Activated CD4-positive, alpha-beta T cell treated with anti-CD3 and anti-CD28 coated beads for 36 hours (primary cell): Measurements from ENCODE around the gene TRIM46. TPM values are rescaled to one million over a fixed set of nuclear protein-coding genes. Genes with fewer than 3 reads are reported as not detected.
"Not testable (repeated sequence)": the region's sequence is repeated elsewhere in the genome, so short reads cannot be mapped to it uniquely, and the experiment has no call there.

Experiments used
- ATAC-seq: fragments of 200-7000 bp; cut with Tn5 transposase; one replicate; pipeline ENCODE4 v1.10.0; 2021; ENCODE audit warnings: mild to moderate bottlenecking, moderate library complexity
- CTCF ChIA-PET: fragments of 350-600 bp; sonication (Branson Sonifier 250); formaldehyde crosslinking; loops from one replicate; lab custom pipeline; 2021; ENCODE audit warnings: antibody characterized with exemption; lab: Charles Lee
- POLR2A ChIA-PET: fragments of 350-600 bp; sonication (Branson Sonifier 250); formaldehyde crosslinking; loops from one replicate; lab custom pipeline; 2021; ENCODE audit warnings: antibody characterized with exemption, inconsistent platforms; lab: Charles Lee
- DNase-seq: peaks from one replicate; pipeline ENCODE4 v3.0.0-alpha.2; 2020
- H3K27ac Mint-ChIP-seq: one replicate; pipeline ENCODE4 v1.8.0; 2021; ENCODE audit warnings: mixed read lengths
- H3K27me3 Mint-ChIP-seq: one replicate; pipeline ENCODE4 v1.8.0; 2021; ENCODE audit warnings: mixed read lengths
- H3K36me3 Mint-ChIP-seq: one replicate; pipeline ENCODE4 v1.8.0; 2021; ENCODE audit warnings: low read depth, mixed read lengths
- H3K4me1 Mint-ChIP-seq: one replicate; pipeline ENCODE4 v1.8.0; 2021; ENCODE audit warnings: mixed read lengths
- H3K4me3 Mint-ChIP-seq: one replicate; pipeline ENCODE4 v1.8.0; 2021; ENCODE audit warnings: mild to moderate bottlenecking, moderate library complexity, mixed read lengths
- H3K9me3 Mint-ChIP-seq: one replicate; pipeline ENCODE4 v1.8.0; 2021; ENCODE audit warnings: low read depth, mixed read lengths
- intact Hi-C, 2 experiments: fragments of 100-400 bp; cut with DNase I in 1 of 2; cut with micrococcal nuclease in 1 of 2; formaldehyde crosslinking; loops; one replicate each; pipeline versions ENCODE4 v1.14.2 to v1.15.1; 2022 to 2024; cut with DNase I, micrococcal nuclease
- total RNA-seq, 2 experiments: library from RNA; stranded (reverse); gene quantifications; one replicate each; pipeline ENCODE4 v1.2.3, GENCODE V29; 2021

The TRIM46 gene
- total RNA-seq, 2 experiments from 2014 or later = 6.3 to 6.9 TPM

GRCh38 chr1:155164625-155165024 is 9.0 kb upstream of the TRIM46 start:
- H3K27ac Mint-ChIP-seq, POLR2A ChIA-PET, intact Hi-C loops, H3K27me3 Mint-ChIP-seq, H3K9me3 Mint-ChIP-seq, DNase-seq, H3K36me3 Mint-ChIP-seq, H3K4me3 Mint-ChIP-seq, ATAC-seq: not testable (repeated sequence)
- CTCF ChIA-PET = interaction anchor here (0.8 to 1.5 kb wide), 3 partner anchors 10 to 79 kb away, joined by 3 to 8 read pairs (median 4); no protein-coding TSS in a partner anchor
- peaks cover 15% of the 10 kb centered on the region for H3K4me1 Mint-ChIP-seq

- Mint-ChIP-seq H3K4me1 (peaks cover 17% of the 10 kb centered on the region), H3K27me3 (no peaks in the 10 kb centered on the region), H3K4me3 (no peak overlapping the region), H3K9me3 (no peaks in the 10 kb centered on the region), H3K27ac (no peak overlapping the region), H3K36me3 (peaks cover 15% of the 10 kb centered on the region)
- ATAC-seq (no peak), DNase-seq (no peak)
- intact Hi-C loops = no loop called here
- ChIA-PET CTCF (interaction anchor here (0.6 to 5.4 kb wide), 12 partner anchors 10 to 259 kb away, joined by 3 to 64 read pairs (median 5); no protein-coding TSS in a partner anchor), POLR2A (no interaction called here)
Measured at GRCh38 chr1:155166051-155166470, 7.6 kb upstream of the TRIM46 start.

GRCh38 chr1:155166471-155167165 is 7.0 kb upstream of the TRIM46 start:
- peak overlapping the region; percentile 21 for H3K4me3 Mint-ChIP-seq
- ATAC-seq = no peak
- ChIA-PET CTCF (interaction anchor here (0.7 to 5.4 kb wide), 14 partner anchors 11 to 260 kb away, joined by 3 to 64 read pairs (median 6); no protein-coding TSS in a partner anchor), POLR2A (interaction anchor here (0.6 to 1.5 kb wide), 2 partner anchors 75 to 82 kb away, joined by 5 to 10 read pairs; no protein-coding TSS in a partner anchor)
- no peak overlapping the region for H3K27ac Mint-ChIP-seq
- peaks cover 19% of the 10 kb centered on the region for H3K4me1 Mint-ChIP-seq
- peaks cover 17% of the 10 kb centered on the region for H3K36me3 Mint-ChIP-seq
- intact Hi-C loops = loop anchor here in 1 of 2 experiments (1.0 kb wide), 1 partner anchor 75 kb away; no protein-coding TSS in a partner anchor
- DNase-seq = no peak
- no peaks in the 10 kb centered on the region for H3K9me3 Mint-ChIP-seq
- H3K27me3 Mint-ChIP-seq = no peaks in the 10 kb centered on the region

- Mint-ChIP-seq H3K4me1 (peaks cover 26% of the 10 kb centered on the region), H3K27me3 (no peaks in the 10 kb centered on the region), H3K36me3 (peaks cover 23% of the 10 kb centered on the region), H3K9me3 (no peaks in the 10 kb centered on the region), H3K4me3 (peak overlapping the region; percentile 21), H3K27ac (peak overlapping the region; percentile 1)
- DNase-seq (peak; percentile 95), ATAC-seq (peak; percentile 88)
- intact Hi-C loops = loop anchor here (1.0 kb wide), 2 partner anchors 76 to 104 kb away; partner anchors contain the start of gene EFNA4 (in 1 of the 2)
- ChIA-PET POLR2A (interaction anchor here (0.6 to 1.5 kb wide), 2 partner anchors 76 to 82 kb away, joined by 5 to 10 read pairs; no protein-coding TSS in a partner anchor), CTCF (interaction anchor here (0.6 to 5.4 kb wide), 24 partner anchors 9 to 1085 kb away, joined by 3 to 64 read pairs (median 5); partner anchors contain the start of genes DPM3, PBXIP1 and SLC50A1)
Measured at GRCh38 chr1:155167166-155168104, 6.2 kb upstream of the TRIM46 start.

- ChIA-PET POLR2A (interaction anchor here (1.5 kb wide), 1 partner anchor 76 kb away, joined by 10 read pairs; no protein-coding TSS in a partner anchor), CTCF (interaction anchor here (0.6 to 5.4 kb wide), 20 partner anchors 9 to 608 kb away, joined by 3 to 64 read pairs (median 6); partner anchors contain the start of genes DPM3, PBXIP1 and SLC50A1)
- H3K4me3 Mint-ChIP-seq, H3K27me3 Mint-ChIP-seq, H3K27ac Mint-ChIP-seq, ATAC-seq, DNase-seq, H3K9me3 Mint-ChIP-seq: not testable (repeated sequence)
- H3K4me1 Mint-ChIP-seq = peaks cover 28% of the 10 kb centered on the region
- intact Hi-C loops = loop anchor here in 1 of 2 experiments (1.0 kb wide), 2 partner anchors 77 to 105 kb away; partner anchors contain the start of gene EFNA4
- H3K36me3 Mint-ChIP-seq = peaks cover 26% of the 10 kb centered on the region
Measured at GRCh38 chr1:155168105-155168445, 5.6 kb upstream of the TRIM46 start.

- DNase-seq (no peak), ATAC-seq (no peak)
- Mint-ChIP-seq H3K27me3 (no peaks in the 10 kb centered on the region), H3K9me3 (no peaks in the 10 kb centered on the region), H3K4me1 (peaks cover 34% of the 10 kb centered on the region), H3K4me3 (no peak overlapping the region), H3K36me3 (peaks cover 28% of the 10 kb centered on the region), H3K27ac (no peak overlapping the region)
- CTCF ChIA-PET = interaction anchor here (0.6 to 5.4 kb wide), 22 partner anchors 9 to 607 kb away, joined by 3 to 64 read pairs (median 6); partner anchors contain the start of genes DPM3, PBXIP1 and SLC50A1
- POLR2A ChIA-PET = interaction anchor here (1.5 kb wide), 1 partner anchor 77 kb away, joined by 10 read pairs; no protein-coding TSS in a partner anchor
- intact Hi-C loops = loop anchor here in 1 of 2 experiments (1.0 kb wide), 2 partner anchors 77 to 105 kb away; partner anchors contain the start of gene EFNA4
Measured at GRCh38 chr1:155168456-155169210, 5.0 kb upstream of the TRIM46 start.

- H3K9me3 Mint-ChIP-seq = no peaks in the 10 kb centered on the region
- H3K4me3 Mint-ChIP-seq = no peak overlapping the region
- H3K4me1 Mint-ChIP-seq = peaks cover 39% of the 10 kb centered on the region
- peaks cover 28% of the 10 kb centered on the region for H3K36me3 Mint-ChIP-seq
- intact Hi-C loops = no loop called here
- H3K27me3 Mint-ChIP-seq = no peaks in the 10 kb centered on the region
- no peak overlapping the region for H3K27ac Mint-ChIP-seq
- DNase-seq = no peak
- ChIA-PET CTCF (interaction anchor here (0.6 to 5.4 kb wide), 10 partner anchors 24 to 110 kb away, joined by 3 to 64 read pairs (median 4); no protein-coding TSS in a partner anchor), POLR2A (no interaction called here)
- no peak for ATAC-seq
Measured at GRCh38 chr1:155169541-155169940, 4.1 kb upstream of the TRIM46 start.

- ATAC-seq (no peak), DNase-seq (no peak)
- intact Hi-C loops = loop anchor here in 1 of 2 experiments (5.0 kb wide), 2 partner anchors 168 to 188 kb away; partner anchors contain the start of genes FLAD1 and ZBTB7B
- peak overlapping the region; percentile 44 for H3K27ac Mint-ChIP-seq
- CTCF ChIA-PET = interaction anchor here (0.6 to 5.4 kb wide), 5 partner anchors 37 to 85 kb away, joined by 3 to 64 read pairs (median 4); no protein-coding TSS in a partner anchor
- POLR2A ChIA-PET = interaction anchor here (0.6 kb wide), 1 partner anchor 24 kb away, joined by 3 read pairs; no protein-coding TSS in a partner anchor
- no peaks in the 10 kb centered on the region for H3K9me3 Mint-ChIP-seq
- peaks cover 28% of the 10 kb centered on the region for H3K36me3 Mint-ChIP-seq
- H3K4me3 Mint-ChIP-seq = no peak overlapping the region
- peaks cover 45% of the 10 kb centered on the region for H3K4me1 Mint-ChIP-seq
- no peaks in the 10 kb centered on the region for H3K27me3 Mint-ChIP-seq
Measured at GRCh38 chr1:155170101-155170785, 3.4 kb upstream of the TRIM46 start.

- intact Hi-C loops = loop anchor here in 1 of 2 experiments (5.0 kb wide), 2 partner anchors 169 to 189 kb away; partner anchors contain the start of genes FLAD1 and ZBTB7B
- ATAC-seq (no peak), DNase-seq (no peak)
- peaks cover 51% of the 10 kb centered on the region for H3K4me1 Mint-ChIP-seq
- CTCF ChIA-PET = interaction anchor here (0.7 to 5.4 kb wide), 4 partner anchors 36 to 86 kb away, joined by 3 to 64 read pairs (median 4); no protein-coding TSS in a partner anchor
- no peak overlapping the region for H3K4me3 Mint-ChIP-seq
- no peaks in the 10 kb centered on the region for H3K9me3 Mint-ChIP-seq
- H3K36me3 Mint-ChIP-seq = peaks cover 28% of the 10 kb centered on the region
- no peak overlapping the region for H3K27ac Mint-ChIP-seq
- H3K27me3 Mint-ChIP-seq = no peaks in the 10 kb centered on the region
- POLR2A ChIA-PET = interaction anchor here (0.6 kb wide), 1 partner anchor 24 kb away, joined by 3 read pairs; no protein-coding TSS in a partner anchor
Measured at GRCh38 chr1:155170806-155171205, 2.8 kb upstream of the TRIM46 start.
